DOHH2 (cell line): Measurements from ENCODE around the gene DPP7.

Experiments
- H3F3A ChIP-seq: fragments of 200-600 bp; sonication (generic), shearing (Covaris generic); 2 replicates; pipeline ENCODE4 v1.6.0; 2016; ENCODE audit warnings: antibody characterized with exemption, mild to moderate bottlenecking; ENCODE audit not compliant: control insufficient read depth, insufficient read depth
- H3K27ac ChIP-seq: fragments of 200-600 bp; sonication (generic); 2 replicates; pipeline ENCODE4 v1.5.1; 2014; ENCODE audit warnings: low read depth, mild to moderate bottlenecking, low read length, moderate library complexity
- H3K27me3 ChIP-seq: fragments of 200-600 bp; sonication (generic); 2 replicates; pipeline ENCODE4 v1.6.1; 2014; ENCODE audit warnings: mild to moderate bottlenecking, low read length, mixed read lengths; ENCODE audit not compliant: control insufficient read depth
- H3K36me3 ChIP-seq: fragments of 200-600 bp; sonication (generic); 2 replicates; pipeline ENCODE4 v1.6.1; 2014; ENCODE audit warnings: mild to moderate bottlenecking, low read length, moderate library complexity, mixed read lengths; ENCODE audit not compliant: control insufficient read depth
- H3K4me1 ChIP-seq: fragments of 200-600 bp; sonication (generic); 2 replicates; pipeline ENCODE4 v1.6.1; 2014; ENCODE audit warnings: mild to moderate bottlenecking, low read length, mixed read lengths; ENCODE audit not compliant: control insufficient read depth
- H3K4me2 ChIP-seq: fragments of 200-600 bp; sonication (generic); 2 replicates; pipeline ENCODE4 v1.6.0; 2014; ENCODE audit warnings: mild to moderate bottlenecking, low read length, moderate library complexity
- H3K4me3 ChIP-seq: fragments of 200-600 bp; sonication (generic); 2 replicates; pipeline ENCODE4 v1.5.1; 2014; ENCODE audit warnings: mild to moderate bottlenecking, low read length, mixed read lengths
- H3K79me2 ChIP-seq: fragments of 200-600 bp; sonication (generic); 2 replicates; pipeline ENCODE4 v1.6.1; 2014; ENCODE audit warnings: mild to moderate bottlenecking, low read length, mixed read lengths; ENCODE audit not compliant: control insufficient read depth
- H3K9me2 ChIP-seq: fragments of 200-600 bp; sonication (generic); replicated peaks from 2 replicates; pipeline ENCODE4 v1.6.1; 2014; ENCODE audit warnings: mild to moderate bottlenecking, low read length, mixed read lengths; ENCODE audit not compliant: control insufficient read depth
- H3K9me3 ChIP-seq: fragments of 200-600 bp; sonication (generic); 2 replicates; pipeline ENCODE4 v1.6.1; 2014; ENCODE audit warnings: antibody characterized with exemption, low read length, mixed read lengths; ENCODE audit not compliant: control insufficient read depth, insufficient read depth
- H4K20me1 ChIP-seq: fragments of 200-600 bp; sonication (generic); 2 replicates; pipeline ENCODE4 v1.6.0; 2014; ENCODE audit warnings: low read depth, mild to moderate bottlenecking, antibody characterized with exemption, low read length, moderate library complexity; ENCODE audit not compliant: control insufficient read depth, insufficient read depth
- CTCF ChIP-seq: fragments of 200-600 bp; sonication (generic); IDR thresholded peaks from one replicate; pipeline ENCODE4 v1.5.1; 2014; ENCODE audit warnings: antibody characterized with exemption, mild to moderate bottlenecking, low read depth, low read length; ENCODE audit not compliant: poor library complexity, severe bottlenecking
- EZH2phosphoT487 ChIP-seq: fragments of 200-600 bp; sonication (generic); IDR thresholded peaks from 2 replicates; pipeline ENCODE4 v1.6.1; 2017; ENCODE audit warnings: borderline replicate concordance, mild to moderate bottlenecking, antibody characterized with exemption, low read length, moderate library complexity, mixed read lengths

The DPP7 gene

GRCh38 chr9:137117269-137117731 is 2.8 kb upstream of the DPP7 start:
- Histone ChIP-seq H3K4me1 (peaks cover 61% of the 10 kb centered on the region), H3K4me2 (no peak overlapping the region), H3F3A (peaks cover 17% of the 10 kb centered on the region), H4K20me1 (no peaks in the 10 kb centered on the region), H3K36me3 (peaks cover 18% of the 10 kb centered on the region), H3K9me2 (no peaks in the 10 kb centered on the region), H3K4me3 (no peak overlapping the region), H3K9me3 (no peaks in the 10 kb centered on the region), H3K79me2 (peaks cover 26% of the 10 kb centered on the region), H3K27ac (no peak overlapping the region), H3K27me3 (no peaks in the 10 kb centered on the region)
- TF ChIP-seq EZH2phosphoT487 (no peak), CTCF (no peak)

GRCh38 chr9:137116728-137117127 is 2.2 kb upstream of the DPP7 start:
- no peak for TF ChIP-seq CTCF
- TF ChIP-seq EZH2phosphoT487, result no peak
- Histone ChIP-seq H3K4me1 (peaks cover 55% of the 10 kb centered on the region), H3F3A (peaks cover 13% of the 10 kb centered on the region), H3K4me3 (no peak overlapping the region), H4K20me1 (no peaks in the 10 kb centered on the region), H3K36me3 (peaks cover 21% of the 10 kb centered on the region), H3K27ac (no peak overlapping the region), H3K9me2 (no peaks in the 10 kb centered on the region), H3K4me2 (no peak overlapping the region), H3K79me2 (peaks cover 26% of the 10 kb centered on the region), H3K9me3 (no peaks in the 10 kb centered on the region), H3K27me3 (no peaks in the 10 kb centered on the region)

GRCh38 chr9:137116027-137116507 is 1.5 kb upstream of the DPP7 start:
- Histone ChIP-seq H3K9me2 (no peaks in the 10 kb centered on the region), H3K4me1 (peaks cover 54% of the 10 kb centered on the region), H3K79me2 (peaks cover 26% of the 10 kb centered on the region), H3K36me3 (peaks cover 25% of the 10 kb centered on the region), H3K9me3 (no peaks in the 10 kb centered on the region), H3F3A (peaks cover 12% of the 10 kb centered on the region), H3K27ac (no peak overlapping the region), H3K4me3 (no peak overlapping the region), H4K20me1 (no peaks in the 10 kb centered on the region), H3K27me3 (no peaks in the 10 kb centered on the region), H3K4me2 (no peak overlapping the region)
- TF ChIP-seq CTCF (no peak), EZH2phosphoT487 (no peak)
